ENCODE measurements around the gene OR8D4.

The OR8D4 gene

GRCh38 chr11:123856444-123856843, 45.5 kb upstream of the OR8D4 start:
- Histone ChIP-seq H3K9me3 (ENCODE audit: control insufficient read depth, insufficient read depth, low read depth, low read length) (no peaks in the 10 kb centered on the region), H3K4me3 (ENCODE audit: low read depth, low read length) (no peak overlapping the region), H3K36me3 (ENCODE audit: control insufficient read depth in 2 of 2, insufficient read depth in 1 of 2, low read length in 2 of 2) (no peaks in the 10 kb centered on the region), H3K4me1 (ENCODE audit: control insufficient read depth, insufficient read depth, low read length) (no peaks in the 10 kb centered on the region), H3K27ac (ENCODE audit: extremely low read depth, low read depth, low read length) (no peak overlapping the region)
- TF ChIP-seq ZNF600 (tag by site-specific recombination; IDR thresholded peaks at IDR 0.05) (no peak), AEBP2 (tag by site-specific recombination; IDR thresholded peaks at IDR 0.05; ENCODE audit: borderline replicate concordance) (no peak), ZNF423 (tag by site-specific recombination; IDR thresholded peaks at IDR 0.05) (no peak), ZNF501 (tag by site-specific recombination; IDR thresholded peaks at IDR 0.05) (no peak), ZNF138 (tag by site-specific recombination; IDR thresholded peaks at IDR 0.05; ENCODE audit: borderline replicate concordance) (no peak), ZNF629 (tag by site-specific recombination; IDR thresholded peaks at IDR 0.05) (no peak), ZNF174 (tag by site-specific recombination; IDR thresholded peaks at IDR 0.05) (no peak), INSM2 (tag by site-specific recombination; IDR thresholded peaks at IDR 0.05) (no peak), GLIS2 (tag by site-specific recombination; IDR thresholded peaks at IDR 0.05) (no peak), ZNF175 (tag by site-specific recombination; IDR thresholded peaks at IDR 0.05) (no peak), PATZ1 (tag by site-specific recombination; IDR thresholded peaks at IDR 0.05) (no peak), GLI4 (tag by site-specific recombination; IDR thresholded peaks at IDR 0.05) (no peak), ZNF530 (tag by site-specific recombination; IDR thresholded peaks at IDR 0.05; ENCODE audit: low read depth) (no peak), KLF1 (tag by site-specific recombination; IDR thresholded peaks at IDR 0.05) (no peak), ELK4 (IDR thresholded peaks at IDR 0.05; ENCODE audit: borderline replicate concordance, low read depth, low read length) (no peak), ZNF560 (tag by site-specific recombination; IDR thresholded peaks at IDR 0.05; ENCODE audit: borderline replicate concordance) (no peak), PRDM10 (tag by site-specific recombination; IDR thresholded peaks at IDR 0.05) (no peak), ZNF404 (tag by site-specific recombination; IDR thresholded peaks at IDR 0.05) (no peak), ZNF324 (tag by site-specific recombination; IDR thresholded peaks at IDR 0.05) (no peak)
- CTCF ChIA-PET: no interaction called here
- POLR2A ChIA-PET: no interaction called here
